Measurements from ENCODE around the gene ATP13A4.
"Not testable (repeated sequence)": the region's sequence is repeated elsewhere in the genome, so short reads cannot be mapped to it uniquely, and the experiment has no call there.

The ATP13A4 gene

GRCh38 chr3:193530231-193531165, 24.2 kb downstream of the ATP13A4 start:
- no peak for ATAC-seq
- TF ChIP-seq CSDC2 (CRISPR knock-in tag; IDR thresholded peaks at IDR 0.05) (no peak), RARB (CRISPR knock-in tag; IDR thresholded peaks at IDR 0.05) (no peak), ZNF70 (CRISPR knock-in tag; IDR thresholded peaks at IDR 0.05) (no peak), TCF4 (CRISPR knock-in tag; IDR thresholded peaks at IDR 0.05; ENCODE audit: borderline replicate concordance) (no peak), TOX (CRISPR knock-in tag; IDR thresholded peaks at IDR 0.05; ENCODE audit: borderline replicate concordance) (no peak), TSHZ2 (CRISPR knock-in tag; IDR thresholded peaks at IDR 0.05) (no peak), ZFP30 (CRISPR knock-in tag; IDR thresholded peaks at IDR 0.05) (no peak), ESRRG (CRISPR knock-in tag; IDR thresholded peaks at IDR 0.05) (no peak), CSRNP3 (CRISPR knock-in tag; IDR thresholded peaks at IDR 0.05) (no peak), ARNTL (CRISPR knock-in tag; IDR thresholded peaks at IDR 0.05; ENCODE audit: borderline replicate concordance, low read depth) (no peak), PPARA (CRISPR knock-in tag; IDR thresholded peaks at IDR 0.05; ENCODE audit: borderline replicate concordance) (no peak), BACH2 (CRISPR knock-in tag; IDR thresholded peaks at IDR 0.05; ENCODE audit: borderline replicate concordance) (no peak), OSR1 (CRISPR knock-in tag; IDR thresholded peaks at IDR 0.05) (no peak), ZNF8 (CRISPR knock-in tag; IDR thresholded peaks at IDR 0.05) (no peak), POU6F1 (CRISPR knock-in tag; IDR thresholded peaks at IDR 0.05; ENCODE audit: borderline replicate concordance, low read depth) (no peak), ISL1 (CRISPR knock-in tag; IDR thresholded peaks at IDR 0.05) (no peak)

GRCh38 chr3:193526085-193526484, 28.6 kb downstream of the ATP13A4 start:
- ATAC-seq = not testable (repeated sequence)

GRCh38 chr3:193522473-193522872, 32.2 kb downstream of the ATP13A4 start:
- TF ChIP-seq BACH2 (CRISPR knock-in tag; IDR thresholded peaks at IDR 0.05; ENCODE audit: borderline replicate concordance) (no peak), POU6F1 (CRISPR knock-in tag; IDR thresholded peaks at IDR 0.05; ENCODE audit: borderline replicate concordance, low read depth) (no peak), RARB (CRISPR knock-in tag; IDR thresholded peaks at IDR 0.05) (no peak), CREB5 (CRISPR knock-in tag; IDR thresholded peaks at IDR 0.05; ENCODE audit: low read depth) (no peak), ARNTL (CRISPR knock-in tag; IDR thresholded peaks at IDR 0.05; ENCODE audit: borderline replicate concordance, low read depth) (no peak), CSDC2 (CRISPR knock-in tag; IDR thresholded peaks at IDR 0.05) (no peak), ESRRG (CRISPR knock-in tag; IDR thresholded peaks at IDR 0.05) (no peak), PPARA (CRISPR knock-in tag; IDR thresholded peaks at IDR 0.05; ENCODE audit: borderline replicate concordance) (no peak), TOX (CRISPR knock-in tag; IDR thresholded peaks at IDR 0.05; ENCODE audit: borderline replicate concordance) (no peak), OSR1 (CRISPR knock-in tag; IDR thresholded peaks at IDR 0.05) (no peak), ISL1 (CRISPR knock-in tag; IDR thresholded peaks at IDR 0.05) (no peak), ZC3H10 (CRISPR knock-in tag; IDR thresholded peaks at IDR 0.05) (no peak), ZNF8 (CRISPR knock-in tag; IDR thresholded peaks at IDR 0.05) (no peak), CSRNP3 (CRISPR knock-in tag; IDR thresholded peaks at IDR 0.05) (no peak), ZNF565 (CRISPR knock-in tag; conservative IDR thresholded peaks at IDR 0.05; ENCODE audit: low read depth) (no peak), ZFP30 (CRISPR knock-in tag; IDR thresholded peaks at IDR 0.05) (no peak), TSHZ2 (CRISPR knock-in tag; IDR thresholded peaks at IDR 0.05) (no peak), GLIS3 (CRISPR knock-in tag; IDR thresholded peaks at IDR 0.05) (no peak), SNAI2 (CRISPR knock-in tag; IDR thresholded peaks at IDR 0.05) (no peak), ZFP3 (CRISPR knock-in tag; IDR thresholded peaks at IDR 0.05) (no peak)
- ATAC-seq = no peak
